K562 (cell line): Measurements from ENCODE around the gene LTA4H. TPM values are rescaled to one million over a fixed set of nuclear protein-coding genes. Genes with fewer than 3 reads are reported as not detected.

Experiments used
- ATF7 ChIP-seq: fragments of 450-650 bp; IDR thresholded peaks from 2 replicates; pipeline ENCODE4 v1.7.1; 2014; ENCODE audit warnings: mild to moderate bottlenecking, moderate library complexity
- CHD2 ChIP-seq: IDR thresholded peaks from 2 replicates; pipeline ENCODE4 v1.6.1; 2011; ENCODE audit warnings: low read depth, low read length
- CREB5 ChIP-seq: fragments of 250-450 bp; sonication (Bioruptor Pico); IDR thresholded peaks from 2 replicates; pipeline ENCODE4 v1.5.0; 2020; ENCODE audit warnings: mild to moderate bottlenecking
- DPF2 ChIP-seq: fragments of 450-650 bp; IDR thresholded peaks from 2 replicates; pipeline ENCODE4 v1.6.1; 2016
- ETS2 ChIP-seq: IDR thresholded peaks from 2 replicates; pipeline ENCODE4 v1.6.1; 2016; ENCODE audit warnings: borderline replicate concordance, missing genetic modification characterization, mild to moderate bottlenecking, moderate library complexity, missing compliant biosample characterization; ENCODE audit not compliant: poor library complexity, severe bottlenecking
- GTF2A2 ChIP-seq: IDR thresholded peaks from 2 replicates; pipeline ENCODE4 v1.6.1; 2016; ENCODE audit warnings: mild to moderate bottlenecking, missing genetic modification characterization, missing compliant biosample characterization
- HBP1 ChIP-seq: fragments of 450-650 bp; formaldehyde crosslinking; IDR thresholded peaks from 2 replicates; pipeline ENCODE4 v1.4.0; 2022; ENCODE audit warnings: missing genetic modification characterization
- MECOM ChIP-seq: fragments of 250-450 bp; sonication (Bioruptor Pico); IDR thresholded peaks from 2 replicates; pipeline ENCODE4 v1.8.0; 2022; ENCODE audit warnings: inconsistent platforms
- NR2C1 ChIP-seq, 2 experiments: fragments of 450-650 bp; IDR thresholded peaks; 2 replicates each; pipeline ENCODE4 v1.6.1; 2017; ENCODE audit warnings: mild to moderate bottlenecking in 2 of 2, antibody characterized with exemption in 1 of 2, inconsistent platforms in 1 of 2, missing compliant biosample characterization in 1 of 2, missing genetic modification characterization in 1 of 2
- SMARCB1 ChIP-seq: IDR thresholded peaks from 2 replicates; pipeline ENCODE4 v1.6.1; 2011; ENCODE audit warnings: improper control_type of control experiment, low read depth; ENCODE audit not compliant: insufficient read length
- THRB ChIP-seq: fragments of 450-650 bp; formaldehyde crosslinking; conservative IDR thresholded peaks from 2 replicates; pipeline ENCODE4 v1.4.0; 2022; ENCODE audit warnings: mild to moderate bottlenecking, missing genetic modification characterization
- ZBTB12 ChIP-seq: fragments of 250-450 bp; sonication (Bioruptor Pico); IDR thresholded peaks from 2 replicates; pipeline ENCODE4 v1.4.0; 2020
- ZKSCAN3 ChIP-seq: fragments of 250-450 bp; sonication (Bioruptor Pico); IDR thresholded peaks from 2 replicates; pipeline ENCODE4 v1.4.0; 2020
- ZNF431 ChIP-seq: sonication (generic); formaldehyde crosslinking; IDR thresholded peaks from 2 replicates; pipeline ENCODE4 v1.8.0; 2022; ENCODE audit warnings: mild to moderate bottlenecking, missing genetic modification reagents
- ZNF668 ChIP-seq: fragments of 250-450 bp; sonication (Bioruptor Pico); IDR thresholded peaks from 2 replicates; pipeline ENCODE4 v1.8.0; 2022; ENCODE audit warnings: mild to moderate bottlenecking, inconsistent platforms
- ZNF79 ChIP-seq: fragments of 250-450 bp; sonication (Bioruptor Pico); IDR thresholded peaks from 2 replicates; pipeline ENCODE4 v1.4.0; 2020; ENCODE audit warnings: low read depth, mild to moderate bottlenecking, moderate library complexity
- polyA plus RNA-seq, 8 experiments: library from polyadenylated mRNA; depleted of rRNA in 4 of 8; stranded (reverse) in 5 of 8; unstranded in 3 of 8; fragments of >200 nt; fragmentation: Nextera tagmentation in 2 of 8; fragmentation: Illumina TruSeq in 1 of 8; extraction: Ambion mirVana in 2 of 8; extraction: Trizol in 1 of 8; gene quantifications; 2 replicates each; pipeline versions ENCODE4 v1.2.1 to v1.2.3, GENCODE V29; 2011 to 2014; ENCODE audit warnings: inconsistent platforms in 1 of 8, missing spikeins in 1 of 8
- total RNA-seq, 7 experiments: library from RNA; depleted of rRNA in 6 of 7; stranded (reverse); fragments of >200 nt in 6 of 7; fragmentation: Illumina TruSeq in 2 of 7; extraction: Trizol in 2 of 7; gene quantifications; 2 replicates each; pipeline versions ENCODE4 v1.2.1 to v1.2.3, GENCODE V29; 2011 to 2021; ENCODE audit warnings: low replicate concordance in 1 of 7
- TF ChIP-seq, protein P1 (sequence below): fragments of 250-450 bp; sonication (Bioruptor Pico); IDR thresholded peaks from 2 replicates; pipeline ENCODE4 v1.5.0; 2020; ENCODE audit warnings: mild to moderate bottlenecking, borderline replicate concordance
- TF ChIP-seq, protein P2 (sequence below): fragments of 450-650 bp; IDR thresholded peaks from one replicate; pipeline ENCODE4 v1.6.1; 2018; ENCODE audit warnings: mild to moderate bottlenecking, moderate library complexity; ENCODE audit not compliant: partially characterized antibody

Gene LTA4H
- total and polyA plus RNA-seq, 9 of the 15 experiments (the other 6 are each of a cell fraction or from before 2014, with no cell fraction given): 25.2 to 58.1 (median 40.5) TPM

- TF ChIP-seq CREB5 (CRISPR knock-in tag) (peak; percentile 89), THRB (CRISPR knock-in tag) (peak; percentile 99), ZBTB12 (CRISPR knock-in tag) (peak; percentile 84), SMARCB1 (no peak), CHD2 (no peak), ATF7 (0 out of 2 replicates have a peak, but pooled peaks have one; percentile 13), MECOM (CRISPR knock-in tag) (peak; percentile 98), NR2C1 (IDR thresholded peaks at IDR 0.05) (no peak), NR2C1 (tag; IDR thresholded peaks at IDR 0.05) (peak; percentile 96), ZKSCAN3 (CRISPR knock-in tag) (peak; percentile 63), DPF2 (0 out of 2 replicates have a peak, but pooled peaks have one; percentile 28), GTF2A2 (tag) (peak; percentile 99), ZNF431 (no peak), ZNF79 (CRISPR knock-in tag) (peak; percentile 94), ETS2 (tag) (peak; percentile 80), ZNF668 (CRISPR knock-in tag) (peak; percentile 97), HBP1 (CRISPR knock-in tag) (peak; percentile 98)
- TF ChIP-seq, protein P1, sequence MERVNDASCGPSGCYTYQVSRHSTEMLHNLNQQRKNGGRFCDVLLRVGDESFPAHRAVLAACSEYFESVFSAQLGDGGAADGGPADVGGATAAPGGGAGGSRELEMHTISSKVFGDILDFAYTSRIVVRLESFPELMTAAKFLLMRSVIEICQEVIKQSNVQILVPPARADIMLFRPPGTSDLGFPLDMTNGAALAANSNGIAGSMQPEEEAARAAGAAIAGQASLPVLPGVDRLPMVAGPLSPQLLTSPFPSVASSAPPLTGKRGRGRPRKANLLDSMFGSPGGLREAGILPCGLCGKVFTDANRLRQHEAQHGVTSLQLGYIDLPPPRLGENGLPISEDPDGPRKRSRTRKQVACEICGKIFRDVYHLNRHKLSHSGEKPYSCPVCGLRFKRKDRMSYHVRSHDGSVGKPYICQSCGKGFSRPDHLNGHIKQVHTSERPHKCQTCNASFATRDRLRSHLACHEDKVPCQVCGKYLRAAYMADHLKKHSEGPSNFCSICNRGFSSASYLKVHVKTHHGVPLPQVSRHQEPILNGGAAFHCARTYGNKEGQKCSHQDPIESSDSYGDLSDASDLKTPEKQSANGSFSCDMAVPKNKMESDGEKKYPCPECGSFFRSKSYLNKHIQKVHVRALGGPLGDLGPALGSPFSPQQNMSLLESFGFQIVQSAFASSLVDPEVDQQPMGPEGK: peak; percentile 94
- TF ChIP-seq, protein P2, sequence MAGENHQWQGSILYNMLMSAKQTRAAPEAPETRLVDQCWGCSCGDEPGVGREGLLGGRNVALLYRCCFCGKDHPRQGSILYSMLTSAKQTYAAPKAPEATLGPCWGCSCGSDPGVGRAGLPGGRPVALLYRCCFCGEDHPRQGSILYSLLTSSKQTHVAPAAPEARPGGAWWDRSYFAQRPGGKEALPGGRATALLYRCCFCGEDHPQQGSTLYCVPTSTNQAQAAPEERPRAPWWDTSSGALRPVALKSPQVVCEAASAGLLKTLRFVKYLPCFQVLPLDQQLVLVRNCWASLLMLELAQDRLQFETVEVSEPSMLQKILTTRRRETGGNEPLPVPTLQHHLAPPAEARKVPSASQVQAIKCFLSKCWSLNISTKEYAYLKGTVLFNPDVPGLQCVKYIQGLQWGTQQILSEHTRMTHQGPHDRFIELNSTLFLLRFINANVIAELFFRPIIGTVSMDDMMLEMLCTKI: no peak
Measured at GRCh38 chr12:96083020-96083719, 47.8 kb upstream of the LTA4H start (continued).
